Endothelial cell of umbilical vein (primary cell): ENCODE data around the gene OXCT2.

ENCODE experiments used
- CTCF ChIP-seq, 2 donors: IDR thresholded peaks; 1 replicate in 1 of 2; 2 replicates in 1 of 2; pipeline ENCODE4 v1.5.1; 2011; ENCODE audit warnings: low read length in 2 of 2, mild to moderate bottlenecking in 2 of 2, moderate library complexity in 2 of 2, control low read depth in 1 of 2, inconsistent platforms in 1 of 2, low read depth in 1 of 2; ENCODE audit not compliant: insufficient read depth in 1 of 2; ENCODE audit errors: extremely low read depth in 1 of 2
- EZH2 ChIP-seq: IDR thresholded peaks from 2 replicates; pipeline ENCODE4 v1.6.1; 2012; ENCODE audit warnings: borderline replicate concordance, low read depth, mild to moderate bottlenecking, moderate library complexity, low read length, inconsistent platforms; ENCODE audit not compliant: severe bottlenecking
- POLR2A ChIP-seq: IDR thresholded peaks from 2 replicates; pipeline ENCODE4 v1.6.1; 2012; ENCODE audit warnings: low read depth, mild to moderate bottlenecking, control low read depth, low read length
- POLR2AphosphoS5 ChIP-seq: IDR thresholded peaks from 2 replicates; pipeline ENCODE4 v1.6.1; 2012; ENCODE audit warnings: low read depth, mild to moderate bottlenecking, control low read depth, low read length, moderate library complexity; ENCODE audit not compliant: insufficient read depth

- TF ChIP-seq POLR2A (no peak), POLR2AphosphoS5 (no peak), CTCF (IDR thresholded peaks at IDR 0.05; ENCODE audit: extremely low read depth in 1 of 2, insufficient read depth in 1 of 2, low read depth in 1 of 2, low read length in 2 of 2) (no peak), EZH2 (no peak)
Observed at GRCh38 chr1:39776400-39776713, 5.2 kb upstream of the OXCT2 start.
